ENCODE results near the gene NOS2.
"Not testable (repeated sequence)": the region's sequence is repeated elsewhere in the genome, so short reads cannot be mapped to it uniquely, and the experiment has no call there.

Gene NOS2

GRCh38 chr17:27825459-27825858, 25.1 kb upstream of the NOS2 start:
- no peak for DNase-seq
- TF ChIP-seq POLR2A (IDR thresholded peaks at IDR 0.05; ENCODE audit: low read length) = no peak
- no peak for TF ChIP-seq GATA1 (IDR thresholded peaks at IDR 0.05; ENCODE audit: low read depth, low read length)

GRCh38 chr17:27824745-27825144, 24.4 kb upstream of the NOS2 start:
- no peak for DNase-seq
- TF ChIP-seq GATA1 (IDR thresholded peaks at IDR 0.05; ENCODE audit: low read depth, low read length) = no peak
- no peak for TF ChIP-seq POLR2A (IDR thresholded peaks at IDR 0.05; ENCODE audit: low read length)

GRCh38 chr17:27824176-27824715, 23.9 kb upstream of the NOS2 start:
- no peak for TF ChIP-seq GATA1 (IDR thresholded peaks at IDR 0.05; ENCODE audit: low read depth, low read length)
- TF ChIP-seq POLR2A (IDR thresholded peaks at IDR 0.05; ENCODE audit: low read length) = no peak

GRCh38 chr17:27822108-27822507, 21.8 kb upstream of the NOS2 start:
- DNase-seq = not testable (repeated sequence)

More at GRCh38 chr17:27824176-27824715, 23.9 kb upstream of the NOS2 start:
- DNase-seq = no peak

DNA sequence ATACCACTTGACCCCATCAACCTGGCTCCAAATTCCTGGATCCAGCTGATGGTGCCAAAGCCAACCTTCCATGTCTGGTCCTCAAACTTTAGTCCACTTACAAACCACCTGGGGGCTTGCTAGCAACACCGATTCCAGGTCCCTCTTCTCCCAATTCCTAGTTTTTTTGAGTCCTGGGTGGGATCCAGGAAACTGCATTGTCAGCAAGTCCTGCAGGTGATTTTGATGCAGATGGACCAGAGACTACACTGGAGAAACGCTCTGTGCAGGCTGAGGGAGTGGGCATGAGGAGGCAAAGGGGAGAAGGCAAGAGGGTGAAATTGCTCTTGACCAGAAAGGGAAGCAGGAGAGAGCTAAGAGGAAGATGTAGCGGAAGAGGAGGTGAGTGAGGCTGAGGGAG, 21.0 kb upstream of the NOS2 start:
- no peak for DNase-seq
- no peak for TF ChIP-seq POLR2A (IDR thresholded peaks at IDR 0.05; ENCODE audit: low read length)
- TF ChIP-seq GATA1 (IDR thresholded peaks at IDR 0.05; ENCODE audit: low read depth, low read length) = no peak

DNA sequence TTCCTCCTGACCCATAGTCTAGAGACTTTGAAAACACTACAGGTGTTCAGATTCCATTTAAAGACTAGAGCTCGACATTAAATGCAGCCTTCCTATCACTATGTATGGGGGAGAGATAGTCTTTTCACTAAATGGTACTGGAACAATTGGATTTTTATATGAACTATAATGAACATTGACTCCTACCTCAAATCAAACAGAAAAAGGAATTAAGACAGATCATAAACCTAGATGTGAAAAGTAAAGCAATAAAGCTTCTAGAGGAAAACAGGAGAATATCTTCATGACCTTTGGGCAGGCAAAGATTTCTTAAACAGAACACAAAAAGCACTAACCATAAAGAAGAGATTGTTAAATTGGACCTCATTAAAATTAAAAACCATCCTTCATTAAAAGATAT, 18.8 kb upstream of the NOS2 start:
- TF ChIP-seq GATA1 (IDR thresholded peaks at IDR 0.05; ENCODE audit: low read depth, low read length) (no peak), POLR2A (IDR thresholded peaks at IDR 0.05; ENCODE audit: low read length) (no peak)
- DNase-seq = no peak

GRCh38 chr17:27818401-27819105, 18.2 kb upstream of the NOS2 start:
- no peak for DNase-seq
- no peak for TF ChIP-seq GATA1 (IDR thresholded peaks at IDR 0.05; ENCODE audit: low read depth, low read length)
- TF ChIP-seq POLR2A (IDR thresholded peaks at IDR 0.05; ENCODE audit: low read length) = no peak

DNA sequence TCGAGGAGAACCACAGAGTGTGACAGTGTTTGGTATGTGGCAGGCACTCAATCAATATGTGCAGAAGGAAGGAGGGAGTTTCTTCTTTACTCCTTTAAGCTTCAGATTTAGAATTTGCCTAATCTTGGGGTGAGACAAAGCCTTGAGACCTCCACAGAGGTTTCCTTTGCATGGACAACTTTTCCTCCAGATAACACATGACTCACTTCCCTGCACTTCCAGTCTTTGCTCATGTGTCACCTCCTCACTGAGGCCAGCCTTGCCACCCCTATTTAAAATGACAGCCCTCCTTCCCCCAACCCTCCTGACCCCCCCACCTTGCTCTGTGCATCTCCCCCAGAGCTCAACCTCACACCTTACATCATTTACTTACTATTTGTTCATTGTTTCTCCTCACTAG, 17.4 kb upstream of the NOS2 start:
- no peak for DNase-seq
- no peak for TF ChIP-seq POLR2A (IDR thresholded peaks at IDR 0.05; ENCODE audit: low read length)
- no peak for TF ChIP-seq GATA1 (IDR thresholded peaks at IDR 0.05; ENCODE audit: low read depth, low read length)

- DNase-seq = no peak
- TF ChIP-seq POLR2A (IDR thresholded peaks at IDR 0.05; ENCODE audit: low read length) (no peak), GATA1 (IDR thresholded peaks at IDR 0.05; ENCODE audit: low read depth, low read length) (no peak)
Measured at GRCh38 chr17:27816946-27817345, 16.6 kb upstream of the NOS2 start.

GRCh38 chr17:27811961-27812360, 11.6 kb upstream of the NOS2 start:
- no peak for TF ChIP-seq GATA1 (IDR thresholded peaks at IDR 0.05; ENCODE audit: low read depth, low read length)
- TF ChIP-seq POLR2A (IDR thresholded peaks at IDR 0.05; ENCODE audit: low read length) = no peak
- no peak for DNase-seq

- DNase-seq = no peak
Measured at GRCh38 chr17:27810902-27811557, 10.7 kb upstream of the NOS2 start.

DNA sequence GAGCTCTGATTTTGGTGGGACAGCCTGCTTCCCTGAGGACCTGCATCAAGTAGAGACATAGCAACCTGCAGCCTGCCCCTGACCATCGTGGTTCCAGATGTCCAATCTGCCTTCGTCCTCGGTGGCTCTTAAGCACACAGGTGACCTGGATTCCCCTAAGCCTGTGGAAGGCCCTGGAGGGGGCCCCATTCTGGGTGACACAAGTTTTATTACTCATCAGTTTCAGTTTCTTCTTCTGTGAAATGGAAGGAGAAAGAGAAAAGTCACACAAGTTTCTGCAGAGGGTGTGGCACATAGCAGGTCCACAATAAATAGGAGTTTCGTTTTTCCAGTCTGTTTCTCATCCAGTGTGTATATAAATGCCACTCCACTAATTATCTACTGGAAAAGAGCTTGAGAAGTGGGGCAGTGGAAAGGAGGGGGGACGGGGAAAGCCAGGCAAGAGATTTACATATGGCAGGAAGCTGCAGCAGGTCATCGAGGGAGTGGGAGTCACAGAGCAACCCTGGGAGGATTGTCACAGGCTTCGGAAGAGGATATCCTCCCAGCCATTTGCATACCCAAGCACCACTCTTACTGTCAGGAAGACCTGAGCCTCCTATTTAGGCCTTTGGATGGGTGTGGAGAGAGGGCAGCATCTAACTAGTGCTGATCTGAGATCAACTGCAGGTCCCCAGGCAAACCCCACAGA, 10.0 kb upstream of the NOS2 start:
- no peak for DNase-seq
- no peak for TF ChIP-seq POLR2A (IDR thresholded peaks at IDR 0.05; ENCODE audit: low read length)
- no peak for TF ChIP-seq GATA1 (IDR thresholded peaks at IDR 0.05; ENCODE audit: low read depth, low read length)

More at GRCh38 chr17:27810902-27811557, 10.7 kb upstream of the NOS2 start:
- TF ChIP-seq POLR2A (IDR thresholded peaks at IDR 0.05; ENCODE audit: low read length) (no peak), GATA1 (IDR thresholded peaks at IDR 0.05; ENCODE audit: low read depth, low read length) (no peak)

DNA sequence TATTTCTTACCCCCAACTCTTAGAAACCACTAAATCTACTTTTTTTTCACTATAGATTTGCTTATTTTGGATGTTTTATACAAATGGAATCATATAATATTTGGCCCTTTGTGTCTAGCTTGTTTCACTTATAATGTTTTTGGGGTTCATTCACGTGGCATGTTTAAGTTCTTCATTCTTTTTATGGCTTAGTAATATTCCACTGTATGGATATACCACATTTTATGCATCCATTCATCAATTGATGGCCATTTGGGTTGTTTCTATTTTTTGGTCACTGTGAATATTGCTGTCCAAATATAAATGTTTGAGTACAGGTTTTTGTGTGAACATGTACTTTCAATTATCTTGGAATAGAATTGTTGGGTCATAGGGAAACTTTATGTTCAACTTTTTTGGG, 9.2 kb upstream of the NOS2 start:
- TF ChIP-seq POLR2A (IDR thresholded peaks at IDR 0.05; ENCODE audit: low read length) (no peak), GATA1 (IDR thresholded peaks at IDR 0.05; ENCODE audit: low read depth, low read length) (no peak)
- no peak for DNase-seq

- TF ChIP-seq POLR2A (IDR thresholded peaks at IDR 0.05; ENCODE audit: low read length) = no peak
- no peak for TF ChIP-seq GATA1 (IDR thresholded peaks at IDR 0.05; ENCODE audit: low read depth, low read length)
- DNase-seq = no peak
Measured at GRCh38 chr17:27808628-27809027, 8.3 kb upstream of the NOS2 start.
